DMS 273 (cell line): ENCODE measurements around the gene TCEAL8.
A peak's percentile ranks its signal among the peaks of the same experiment; 100 is the strongest.
"Not testable (repeated sequence)": the region's sequence is repeated elsewhere in the genome, so short reads cannot be mapped to it uniquely, and the experiment has no call there.

Experiments used
- DNase-seq: peaks from one replicate; lab custom pipeline; 2025; ENCODE audit not compliant: unreplicated experiment; lab: John Stamatoyannopoulos, UW

TCEAL8 gene, protein sequence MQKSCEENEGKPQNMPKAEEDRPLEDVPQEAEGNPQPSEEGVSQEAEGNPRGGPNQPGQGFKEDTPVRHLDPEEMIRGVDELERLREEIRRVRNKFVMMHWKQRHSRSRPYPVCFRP

DNA sequence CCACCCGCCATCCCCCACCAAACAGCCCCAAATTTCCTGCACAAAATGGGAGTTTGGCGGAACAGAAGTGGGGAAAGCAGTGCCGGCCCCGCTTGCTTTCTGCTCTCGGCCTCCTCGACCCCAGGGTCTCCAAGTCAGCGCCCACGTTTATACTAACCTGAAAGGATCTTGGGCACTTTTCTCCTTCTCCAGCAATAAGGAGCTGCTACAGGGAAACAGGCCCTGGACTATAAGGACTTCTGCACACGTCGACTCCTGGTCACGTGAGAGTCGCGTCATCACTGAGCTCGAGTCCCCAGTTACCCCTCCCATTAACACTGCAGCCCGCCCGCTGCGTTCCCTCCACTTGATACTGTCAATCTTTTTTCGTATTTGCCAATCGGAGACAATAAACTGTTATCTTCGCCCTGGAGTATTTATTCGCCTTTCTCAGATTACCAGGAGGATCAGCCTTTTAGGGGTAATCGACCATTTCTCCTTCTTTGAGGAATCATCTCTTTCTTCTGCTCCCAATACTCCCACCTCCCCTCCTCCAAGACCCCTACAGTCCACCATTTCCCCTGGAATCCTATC lies at the start of gene TCEAL8:
Gene TCEAL8 (minus strand): TSS at position 235 of the 573 bp plus-strand sequence. CDS start 1,176 bp downstream, outside the sequence.
- peak; percentile 91 for DNase-seq

DNA sequence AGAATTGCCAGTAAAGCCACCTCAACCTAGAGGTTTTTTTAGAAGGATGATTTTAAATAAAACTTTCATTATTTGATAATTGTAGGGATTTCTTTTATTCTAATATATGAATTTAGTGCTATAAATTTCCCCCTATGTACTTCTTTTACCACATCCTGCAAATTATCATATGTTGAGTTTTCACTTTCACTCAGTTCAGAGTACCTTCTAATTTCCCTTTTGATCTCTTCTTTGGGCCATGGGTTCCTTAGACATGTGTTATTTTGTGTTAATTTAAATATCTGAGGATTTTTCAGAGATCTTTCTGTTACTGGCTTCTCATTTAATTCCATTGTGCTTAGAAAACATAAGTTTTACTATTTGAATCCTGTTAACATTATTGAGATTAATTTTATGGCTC lies 49.8 kb upstream of the TCEAL8 start:
- DNase-seq = no peak

DNA sequence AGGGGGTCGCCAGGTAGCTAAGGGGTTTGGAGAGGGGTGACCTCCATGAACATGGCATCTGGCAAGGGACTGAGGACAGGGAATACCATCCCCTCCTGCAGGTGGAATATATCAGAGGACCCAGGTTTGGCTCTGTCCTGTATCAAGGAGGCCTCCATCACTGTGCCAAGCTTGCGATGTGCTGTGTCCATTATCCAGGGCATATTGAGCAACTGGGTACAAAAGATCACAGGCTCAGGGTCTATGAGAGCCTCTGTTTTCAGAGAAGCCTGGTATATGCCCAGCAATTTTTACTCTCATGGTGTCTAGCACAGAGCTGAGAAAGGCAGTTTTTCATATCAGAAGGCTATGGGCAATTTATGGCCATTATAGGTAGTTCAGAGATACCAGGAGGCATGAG lies 38.2 kb upstream of the TCEAL8 start:
- no peak for DNase-seq

DNA sequence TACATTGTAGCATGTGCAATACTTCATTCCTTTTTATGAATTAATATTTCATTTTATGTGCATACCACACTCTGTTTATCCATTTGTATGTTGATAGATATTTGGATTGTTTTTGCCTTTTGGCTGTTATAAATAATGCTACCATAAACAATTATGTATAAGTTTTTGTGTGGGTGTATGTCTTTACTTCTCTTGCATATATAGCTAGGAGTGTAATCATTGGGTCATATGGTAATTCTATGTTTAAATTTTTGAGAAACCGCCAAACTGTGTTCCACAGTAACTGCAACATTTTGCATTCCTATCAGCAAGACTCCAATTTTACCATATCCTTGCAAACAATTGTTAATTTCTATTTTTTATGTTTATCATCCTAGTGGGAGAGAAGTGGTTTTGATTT lies 24.7 kb upstream of the TCEAL8 start:
- no peak for DNase-seq

DNA sequence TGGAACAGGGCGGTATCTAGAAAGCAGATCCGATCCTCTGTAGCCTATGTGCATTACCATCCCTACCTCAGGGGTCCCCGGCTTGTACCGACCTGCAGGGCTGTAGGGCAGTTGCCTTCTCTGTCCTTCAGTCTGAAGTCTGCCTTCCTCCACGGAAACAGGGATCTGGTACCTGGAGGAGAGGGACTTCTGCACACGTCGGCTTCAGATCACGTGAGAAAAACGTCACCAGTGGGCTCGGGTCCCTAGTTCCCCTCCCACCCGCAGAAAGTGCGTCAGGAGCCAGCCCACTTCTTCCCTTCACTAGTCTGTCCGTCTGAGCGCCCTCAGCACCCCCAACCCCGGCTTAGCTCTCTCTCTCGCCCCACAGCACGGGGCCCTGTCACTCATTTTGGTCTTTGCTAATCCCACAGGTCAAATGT lies 21.6 kb upstream of the TCEAL8 start, which contains the start of gene TCEAL5:
Gene TCEAL5 (minus strand): TSS at position 170 of the 422 bp plus-strand sequence. CDS start 2,187 bp downstream, outside the sequence.
- peak; percentile 29 for DNase-seq

DNA sequence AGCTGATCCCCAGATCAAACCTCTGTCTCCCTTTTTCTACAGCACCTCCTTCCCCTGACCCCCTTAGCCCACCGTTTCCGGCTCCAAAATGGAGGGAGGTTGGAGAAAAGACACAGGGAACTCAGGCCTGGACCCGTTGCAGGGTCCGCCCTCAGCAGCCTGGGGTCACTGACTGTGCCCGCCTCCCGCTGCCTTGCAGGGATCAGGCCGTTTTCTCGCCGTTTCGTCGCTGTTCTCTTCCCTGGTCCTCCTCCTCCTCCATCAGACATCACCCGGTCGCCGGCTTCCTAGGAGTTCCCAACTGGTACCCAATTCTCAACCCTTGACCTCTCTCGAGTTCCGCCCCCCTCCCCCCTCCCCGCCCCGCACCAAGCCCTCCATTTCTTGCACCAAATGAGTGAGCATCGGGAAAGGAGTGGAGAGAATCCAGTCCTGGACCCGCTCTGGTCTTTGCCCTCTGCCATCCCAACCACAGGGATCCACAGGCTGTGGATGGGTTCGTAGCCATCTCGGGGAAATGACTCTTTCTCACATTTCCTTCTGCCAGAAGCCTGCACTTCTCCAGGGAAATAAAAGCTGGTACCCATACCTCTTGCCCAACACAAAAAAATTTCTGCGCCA lies 21.1 kb upstream of the TCEAL8 start:
- no peak for DNase-seq

DNA sequence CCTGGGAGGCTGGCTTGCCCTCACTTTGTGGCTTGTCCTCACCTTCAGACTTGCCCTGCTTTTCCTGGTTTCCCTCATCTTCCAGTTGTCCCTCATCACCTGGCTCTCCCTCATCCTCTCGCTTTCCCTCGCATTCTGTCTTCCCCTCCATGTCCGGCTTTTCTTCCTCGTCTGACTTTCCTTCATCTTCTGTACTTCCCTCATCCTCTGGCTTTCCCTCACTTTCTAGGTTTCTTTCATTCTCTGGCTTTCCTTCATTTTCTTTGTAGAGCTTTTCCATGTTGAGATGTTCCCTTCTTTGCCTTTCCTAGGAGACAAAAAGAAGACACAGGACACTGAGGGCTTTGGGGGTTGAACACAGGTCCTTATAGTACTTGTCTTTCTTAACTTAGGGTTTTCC lies 19.3 kb upstream of the TCEAL8 start:
- no peak for DNase-seq

DNA sequence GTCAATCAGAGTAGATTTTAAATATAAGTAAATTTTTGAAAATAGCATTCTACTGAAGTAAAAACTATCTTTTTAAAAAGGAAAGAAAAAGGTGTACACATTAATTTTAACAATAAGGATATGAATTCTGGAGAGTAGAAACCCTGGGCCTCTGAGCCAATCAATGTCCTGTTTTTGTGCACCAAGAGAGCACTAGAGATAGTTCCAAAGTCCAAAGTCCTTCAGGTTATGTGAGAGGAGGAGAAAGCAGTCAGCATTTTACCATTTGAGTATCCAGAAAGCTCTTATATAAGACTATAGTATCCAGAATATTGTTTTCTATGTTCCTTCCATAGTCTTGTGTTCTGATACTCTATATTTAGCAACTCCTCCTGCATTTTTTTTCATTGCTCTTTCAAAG lies 3.3 kb upstream of the TCEAL8 start:
- DNase-seq = no peak

DNA sequence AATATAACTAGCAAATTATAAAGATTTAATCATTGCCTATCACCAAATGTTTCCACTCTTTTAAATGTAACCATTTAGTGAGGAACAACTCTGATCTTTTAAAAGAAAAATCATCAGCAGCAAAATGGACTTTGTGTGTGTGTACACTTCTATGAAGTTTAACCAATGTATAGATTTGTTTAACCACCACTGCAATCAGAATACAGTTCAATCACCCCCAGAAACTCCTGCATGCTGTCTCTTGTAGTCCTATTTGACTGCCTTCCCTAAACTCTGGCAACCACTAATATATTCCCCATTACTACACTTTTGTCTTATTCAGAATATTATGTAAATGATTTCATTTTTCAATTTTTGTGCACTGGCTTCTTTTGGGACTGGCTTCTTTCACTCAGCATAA lies 1.7 kb upstream of the TCEAL8 start:
- DNase-seq = no peak

DNA sequence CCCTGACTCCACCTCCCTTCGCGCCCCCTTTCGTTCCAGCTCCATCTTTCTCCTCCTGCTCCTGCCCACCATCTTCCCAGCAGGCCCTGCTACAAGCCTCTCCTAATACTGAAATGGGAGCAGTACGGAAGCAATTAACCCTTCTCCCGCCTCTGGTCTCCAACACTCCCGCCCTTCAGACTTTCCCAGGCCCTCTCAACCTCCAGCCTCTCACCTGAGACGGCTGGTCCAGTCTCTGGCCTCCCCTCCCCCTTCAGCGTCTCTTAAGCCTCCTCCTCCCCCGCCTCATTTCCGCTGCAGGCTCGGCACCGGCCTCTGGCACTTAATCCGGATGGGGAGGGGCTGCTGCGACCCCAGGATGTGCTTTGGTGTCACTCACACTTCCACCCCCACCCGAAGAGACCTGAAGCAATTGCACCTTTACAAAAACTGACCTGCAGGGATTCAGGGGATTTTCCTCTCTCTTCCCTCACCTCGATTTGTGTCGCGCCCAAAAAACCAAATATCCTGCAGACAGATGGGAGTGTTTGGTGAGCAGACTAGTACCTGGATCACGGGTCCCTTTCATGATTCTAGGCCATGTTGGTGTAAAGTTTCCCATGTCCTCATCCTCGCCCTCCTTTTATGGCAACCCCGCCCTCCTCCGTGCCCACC lies 657 bp downstream of the TCEAL8 start:
- peak; percentile 48 for DNase-seq

DNA sequence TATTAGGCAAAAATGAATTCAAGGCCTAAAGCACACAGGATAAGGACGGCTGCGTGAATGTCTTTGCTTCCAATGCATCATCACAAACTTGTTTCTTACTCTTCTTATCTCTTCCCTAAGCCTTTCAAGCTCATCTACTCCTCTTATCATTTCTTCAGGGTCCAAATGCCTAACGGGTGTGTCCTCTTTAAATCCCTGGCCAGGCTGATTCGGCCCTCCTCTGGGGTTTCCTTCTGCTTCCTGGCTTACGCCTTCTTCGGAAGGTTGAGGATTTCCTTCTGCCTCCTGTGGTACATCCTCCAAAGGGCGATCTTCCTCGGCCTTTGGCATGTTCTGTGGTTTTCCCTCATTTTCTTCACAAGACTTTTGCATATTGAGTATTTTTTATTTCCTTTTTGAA lies 1.3 kb downstream of the TCEAL8 start:
- DNase-seq = peak; percentile 3

DNA sequence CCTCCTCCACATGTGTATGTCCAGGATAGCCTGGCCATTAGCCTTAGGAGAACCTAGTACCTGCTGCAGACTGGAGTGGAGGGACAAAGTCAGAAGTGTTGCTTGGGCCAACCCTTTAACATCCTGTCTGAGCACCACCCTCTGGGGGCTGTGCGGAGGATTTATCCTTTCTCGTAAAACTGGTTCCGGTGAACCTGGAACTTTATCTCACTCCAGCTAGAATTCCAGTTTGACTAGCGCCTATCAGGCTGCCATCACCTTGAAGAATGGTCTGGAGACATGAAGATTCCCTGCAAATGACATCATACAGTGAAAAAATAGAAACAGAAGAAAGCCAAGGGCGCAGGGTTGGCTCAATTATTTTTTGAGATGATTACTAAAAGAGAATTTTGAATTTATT lies 4.0 kb downstream of the TCEAL8 start:
- no peak for DNase-seq

DNA sequence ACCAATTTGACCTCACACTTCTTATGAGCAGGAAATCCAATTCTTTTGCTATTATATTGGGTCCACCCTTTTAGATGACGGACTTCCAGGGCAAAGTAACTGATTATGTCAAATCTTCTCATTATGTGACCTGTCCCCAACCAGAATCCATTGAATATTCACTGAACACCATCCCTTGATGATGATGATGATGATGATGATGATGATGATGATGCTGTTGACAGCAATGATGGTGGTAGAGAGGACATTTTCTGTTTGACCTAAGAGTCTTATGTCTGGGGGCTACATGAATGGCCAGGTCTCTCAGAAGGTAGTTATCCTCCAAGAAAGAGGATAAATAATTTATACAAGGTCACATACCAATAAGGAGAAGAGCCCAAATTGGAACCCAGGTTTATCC lies 5.2 kb downstream of the TCEAL8 start:
- no peak for DNase-seq

DNA sequence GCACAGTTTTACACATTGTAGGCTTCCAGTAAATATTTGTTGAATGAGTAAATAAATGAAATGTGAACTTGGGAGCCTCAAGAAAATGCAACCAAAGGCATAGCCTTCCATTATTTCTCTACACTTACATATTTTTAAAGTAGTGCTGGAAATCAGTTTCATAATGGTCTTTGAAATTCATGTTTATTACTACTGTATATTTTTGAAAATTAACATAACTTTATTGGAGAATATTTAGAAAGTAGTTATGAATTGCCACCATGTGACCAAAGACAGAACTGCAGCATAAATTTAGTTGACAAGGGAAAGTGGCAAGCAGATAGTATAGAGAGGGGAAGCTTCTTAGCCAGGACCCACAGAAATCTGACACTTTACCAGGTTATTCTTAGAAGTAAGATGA lies 6.4 kb downstream of the TCEAL8 start:
- DNase-seq = peak; percentile 47

DNA sequence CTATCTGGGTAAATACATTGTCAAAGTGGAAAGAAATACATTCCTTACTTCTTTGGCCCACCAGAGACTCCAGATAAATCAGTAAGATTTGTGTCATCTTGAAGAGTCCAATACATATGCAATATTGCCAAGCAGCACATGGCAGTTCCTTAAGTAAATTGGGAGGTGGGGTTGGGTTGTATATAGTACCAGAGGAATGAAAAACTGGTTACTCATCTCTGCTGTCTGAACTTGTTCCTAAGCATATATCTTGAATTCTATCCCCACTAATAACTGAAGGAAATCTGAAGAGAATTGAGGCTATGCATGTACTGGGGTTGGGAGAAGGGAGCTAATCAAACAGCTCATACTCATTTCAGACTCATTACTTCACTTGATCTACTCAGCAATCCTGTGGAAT lies 14.8 kb downstream of the TCEAL8 start:
- DNase-seq = no peak

DNA sequence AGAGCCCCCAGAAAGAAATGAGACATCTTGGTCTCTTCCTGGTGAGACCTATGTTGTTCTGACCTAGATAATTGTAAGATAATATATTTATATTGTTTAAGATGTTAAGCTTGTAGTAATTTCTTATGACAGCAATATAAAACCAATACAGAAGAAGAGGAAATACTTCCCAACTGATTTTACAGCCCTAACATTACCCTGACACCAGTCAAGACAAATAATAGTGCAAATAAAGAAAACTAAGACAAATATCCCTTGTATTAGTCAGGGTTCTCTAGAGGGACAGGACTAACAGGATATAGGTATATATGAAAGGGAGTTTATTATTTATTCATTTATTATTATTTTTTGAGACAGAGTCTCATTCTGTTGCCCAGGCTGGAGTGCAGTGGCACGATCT lies 18.7 kb downstream of the TCEAL8 start:
- DNase-seq = no peak

DNA sequence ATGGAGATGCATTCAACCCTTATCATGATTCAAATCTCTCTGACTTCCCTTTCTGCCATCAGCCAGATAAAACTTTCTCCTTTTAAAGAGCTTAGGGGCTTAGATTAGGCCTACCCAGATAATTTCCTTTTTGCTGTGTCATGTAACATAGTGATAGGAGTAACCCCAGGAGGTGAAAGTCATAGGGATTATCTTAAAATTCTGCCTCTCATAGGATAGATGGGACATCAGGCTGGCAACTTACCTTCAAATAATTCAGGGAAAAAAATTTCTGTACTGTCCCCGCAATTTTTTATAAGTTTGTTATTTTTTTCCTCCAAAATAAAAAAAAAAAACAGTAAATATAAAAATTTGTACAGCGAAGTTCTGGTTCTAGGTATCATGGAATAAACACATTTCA lies 19.3 kb downstream of the TCEAL8 start:
- DNase-seq = not testable (repeated sequence)

DNA sequence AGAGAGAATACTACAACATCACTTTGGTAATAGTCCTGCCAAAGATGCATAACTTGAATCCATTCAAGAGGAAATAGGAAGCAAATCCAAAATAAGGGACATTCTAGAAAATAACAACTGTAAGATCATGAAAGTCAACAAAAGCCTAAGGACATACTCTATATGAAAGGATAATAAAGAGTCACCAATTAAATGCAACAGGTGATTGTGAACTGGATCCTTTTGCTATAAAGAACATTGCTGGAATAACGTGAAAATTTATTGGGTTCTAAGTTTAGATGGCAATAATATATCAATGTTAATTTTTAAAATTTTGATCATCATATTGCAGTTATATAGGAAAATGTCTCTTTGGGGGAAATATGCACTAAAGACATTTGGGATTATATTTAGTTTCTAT lies 20.1 kb downstream of the TCEAL8 start:
- no peak for DNase-seq

DNA sequence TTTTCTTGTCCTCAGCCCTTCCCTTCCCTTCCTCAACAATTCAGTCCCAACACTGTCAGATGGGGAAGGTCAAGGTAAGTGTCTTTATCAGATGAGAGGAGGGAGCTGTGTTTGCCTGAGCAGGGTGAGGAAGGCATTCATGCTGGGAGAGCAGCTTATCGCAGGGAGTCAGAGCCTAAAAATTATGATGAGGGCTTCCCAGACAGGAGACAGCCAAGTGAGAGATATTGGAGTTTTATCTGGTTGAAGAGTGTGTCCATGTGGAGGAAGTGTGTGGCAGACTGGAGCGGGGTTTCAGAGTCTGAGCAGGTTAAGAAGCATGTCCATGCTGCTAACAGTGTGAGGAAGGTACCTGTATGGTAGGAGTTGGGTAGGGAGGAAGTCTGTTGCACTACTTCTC lies 21.7 kb downstream of the TCEAL8 start:
- DNase-seq = no peak

DNA sequence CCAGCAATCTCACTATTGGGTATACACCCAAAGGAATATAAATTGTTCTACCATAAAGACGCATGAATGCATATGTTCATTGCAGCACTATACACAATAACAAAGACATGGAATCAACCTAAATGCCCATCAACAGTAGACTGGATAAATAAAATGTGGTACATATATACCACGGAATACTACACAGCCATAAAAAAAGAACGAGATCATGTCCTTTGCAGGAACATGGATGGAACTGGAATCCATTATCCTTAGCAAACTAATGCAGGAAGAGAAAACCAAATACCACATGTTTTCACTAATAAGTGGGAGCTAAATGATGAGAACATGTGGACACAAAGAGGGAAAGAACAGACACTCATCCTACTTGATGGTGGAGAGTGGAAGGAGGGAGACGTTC lies 29.0 kb downstream of the TCEAL8 start:
- not testable (repeated sequence) for DNase-seq

DNA sequence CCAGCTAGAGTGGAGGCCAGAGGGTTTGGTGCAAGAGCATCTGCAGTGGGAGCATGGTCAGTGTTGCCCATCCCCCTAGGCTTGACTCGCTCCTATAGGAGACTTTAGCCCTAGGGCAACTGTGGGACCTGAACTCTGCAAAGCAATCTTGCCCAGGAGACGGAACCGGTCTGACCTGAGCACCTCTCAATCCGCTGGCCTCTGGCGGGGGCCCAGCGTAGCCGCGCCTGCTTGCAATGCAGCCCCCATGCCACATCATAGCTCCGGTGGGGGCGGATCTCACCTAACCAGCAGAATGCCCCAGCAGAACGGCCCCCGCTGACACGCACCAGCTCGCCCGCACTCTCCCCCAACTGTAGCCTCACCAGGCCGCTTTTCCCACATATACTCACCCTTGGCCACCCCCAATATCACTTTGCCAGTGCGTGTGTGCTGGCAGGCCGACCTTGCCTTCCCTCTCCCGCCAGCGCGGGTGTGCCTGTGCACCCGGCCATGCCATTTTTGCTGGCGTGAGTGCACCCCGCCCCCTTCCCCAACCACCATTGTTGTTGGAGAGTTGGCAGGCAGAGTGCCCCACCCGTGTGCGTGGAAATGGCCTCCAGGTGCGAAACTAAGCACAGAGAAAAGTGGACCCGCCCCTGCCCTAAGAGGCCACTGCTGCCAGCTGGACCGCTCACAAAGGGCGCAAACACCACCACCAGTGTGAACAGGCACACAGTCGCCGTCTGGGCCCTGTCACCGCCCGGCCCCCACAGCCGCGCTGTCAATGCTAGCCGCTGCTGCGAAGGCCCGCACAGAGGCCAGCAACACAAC lies 34.2 kb downstream of the TCEAL8 start:
- no peak for DNase-seq
